ENCODE data around the gene MCHR2.

- TF ChIP-seq CTCF (IDR thresholded peaks at IDR 0.05; ENCODE audit: extremely low read depth in 1 of 2, insufficient read depth in 1 of 2, low read depth in 1 of 2, low read length in 2 of 2) (no peak), POLR2A (IDR thresholded peaks at IDR 0.05; ENCODE audit: low read depth, low read length) (no peak), POLR2AphosphoS5 (IDR thresholded peaks at IDR 0.05; ENCODE audit: insufficient read depth, low read depth, low read length) (no peak), MAX (IDR thresholded peaks at IDR 0.05; ENCODE audit: insufficient read depth, insufficient read length) (no peak)
Observed at GRCh38 chr6:100035873-100036653, 42.0 kb upstream of the MCHR2 start.

Data from endothelial cell of umbilical vein (primary cell).